ENCODE data around the gene RBKS. TPM values are rescaled to one million over a fixed set of nuclear protein-coding genes. Genes with fewer than 3 reads are reported as not detected.

Gene RBKS
- total RNA-seq, 1 experiment from 2014 or later, result 3.3 TPM

DNA sequence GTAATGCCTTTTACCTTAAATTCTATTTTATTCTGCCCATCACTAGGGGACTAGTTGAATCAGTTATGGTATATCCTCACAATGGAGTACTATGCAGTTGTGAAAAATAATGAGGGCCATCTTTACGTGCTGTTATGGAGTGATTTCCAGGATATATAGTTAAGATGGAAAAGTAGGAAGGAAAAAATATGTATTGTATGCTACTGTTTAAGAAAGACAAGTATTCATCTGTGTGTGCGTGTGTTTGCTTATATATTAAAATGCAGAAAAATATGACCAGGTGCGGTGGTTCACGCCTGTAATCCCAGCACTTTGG lies 151.2 kb downstream of the RBKS start:
- Mint-ChIP-seq H3K36me3 (ENCODE audit: insufficient read depth, unreplicated experiment) (no peaks in the 10 kb centered on the region), H3K27ac (ENCODE audit: unreplicated experiment) (peak overlapping the region; percentile 53), H3K4me1 (ENCODE audit: low read depth, unreplicated experiment) (peaks cover 32% of the 10 kb centered on the region), H3K9me3 (ENCODE audit: low read depth, unreplicated experiment) (no peaks in the 10 kb centered on the region), H3K4me3 (ENCODE audit: low read depth, unreplicated experiment) (no peak overlapping the region), H3K27me3 (ENCODE audit: unreplicated experiment) (no peaks in the 10 kb centered on the region)
- CTCF ChIA-PET, result interaction anchor here (1.0 kb wide), 1 partner anchor 14 kb away, joined by 4 read pairs; no protein-coding TSS in a partner anchor
- DNase-seq, result no peak
- intact Hi-C loops (cut with micrococcal nuclease; ENCODE audit: unreplicated experiment), result no loop called here
- BruUV-seq (replicated peaks), result no TSS peak
- TF ChIP-seq, protein P1, sequence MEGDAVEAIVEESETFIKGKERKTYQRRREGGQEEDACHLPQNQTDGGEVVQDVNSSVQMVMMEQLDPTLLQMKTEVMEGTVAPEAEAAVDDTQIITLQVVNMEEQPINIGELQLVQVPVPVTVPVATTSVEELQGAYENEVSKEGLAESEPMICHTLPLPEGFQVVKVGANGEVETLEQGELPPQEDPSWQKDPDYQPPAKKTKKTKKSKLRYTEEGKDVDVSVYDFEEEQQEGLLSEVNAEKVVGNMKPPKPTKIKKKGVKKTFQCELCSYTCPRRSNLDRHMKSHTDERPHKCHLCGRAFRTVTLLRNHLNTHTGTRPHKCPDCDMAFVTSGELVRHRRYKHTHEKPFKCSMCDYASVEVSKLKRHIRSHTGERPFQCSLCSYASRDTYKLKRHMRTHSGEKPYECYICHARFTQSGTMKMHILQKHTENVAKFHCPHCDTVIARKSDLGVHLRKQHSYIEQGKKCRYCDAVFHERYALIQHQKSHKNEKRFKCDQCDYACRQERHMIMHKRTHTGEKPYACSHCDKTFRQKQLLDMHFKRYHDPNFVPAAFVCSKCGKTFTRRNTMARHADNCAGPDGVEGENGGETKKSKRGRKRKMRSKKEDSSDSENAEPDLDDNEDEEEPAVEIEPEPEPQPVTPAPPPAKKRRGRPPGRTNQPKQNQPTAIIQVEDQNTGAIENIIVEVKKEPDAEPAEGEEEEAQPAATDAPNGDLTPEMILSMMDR (IDR thresholded peaks at IDR 0.05; ENCODE audit: unreplicated experiment), result no peak

DNA sequence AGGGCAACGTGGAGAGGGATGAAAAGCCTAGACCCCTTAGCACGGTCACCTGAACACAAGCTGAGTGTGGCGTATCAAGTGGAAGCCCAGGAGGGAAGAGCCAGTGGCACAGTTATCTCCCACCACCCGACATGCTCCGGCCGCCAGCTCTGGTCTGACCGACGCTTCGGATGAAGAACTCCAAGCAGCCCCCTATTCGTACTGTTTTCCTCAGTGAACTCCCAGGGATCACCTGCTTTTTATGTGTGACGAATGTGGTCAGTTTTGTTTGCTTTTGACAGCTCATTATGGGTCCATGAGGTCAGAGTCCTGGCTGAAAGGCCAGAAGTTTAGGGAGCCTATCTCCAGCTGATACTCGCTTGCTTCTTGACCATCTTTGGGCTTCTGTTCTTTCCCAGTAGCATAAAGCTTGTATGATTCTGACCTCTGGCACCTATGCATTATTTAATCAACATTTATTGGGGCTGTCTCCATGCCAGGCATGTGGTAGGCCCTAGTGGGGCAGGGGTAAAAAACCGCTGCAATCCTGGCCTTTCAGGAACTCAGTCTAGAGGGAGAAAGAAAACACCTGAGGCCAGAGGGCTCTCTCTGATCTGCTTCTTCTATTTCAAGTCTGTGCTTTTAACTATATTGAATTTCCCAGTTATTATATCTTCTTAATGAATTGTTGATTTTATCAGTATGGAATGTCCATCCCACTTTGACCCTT lies 151.7 kb downstream of the RBKS start:
- Mint-ChIP-seq H3K36me3 (ENCODE audit: insufficient read depth, unreplicated experiment) (no peaks in the 10 kb centered on the region), H3K9me3 (ENCODE audit: low read depth, unreplicated experiment) (no peaks in the 10 kb centered on the region), H3K4me1 (ENCODE audit: low read depth, unreplicated experiment) (peaks cover 32% of the 10 kb centered on the region), H3K27me3 (ENCODE audit: unreplicated experiment) (no peaks in the 10 kb centered on the region), H3K4me3 (ENCODE audit: low read depth, unreplicated experiment) (no peak overlapping the region), H3K27ac (ENCODE audit: unreplicated experiment) (peak overlapping the region; percentile 53)
- CTCF ChIA-PET, result interaction anchor here (1.0 kb wide), 1 partner anchor 14 kb away, joined by 4 read pairs; no protein-coding TSS in a partner anchor
- no TSS peak for BruUV-seq (replicated peaks)
- TF ChIP-seq, protein P1 (IDR thresholded peaks at IDR 0.05; ENCODE audit: unreplicated experiment), result no peak
- no peak for DNase-seq
- intact Hi-C loops (cut with micrococcal nuclease; ENCODE audit: unreplicated experiment), result no loop called here

DNA sequence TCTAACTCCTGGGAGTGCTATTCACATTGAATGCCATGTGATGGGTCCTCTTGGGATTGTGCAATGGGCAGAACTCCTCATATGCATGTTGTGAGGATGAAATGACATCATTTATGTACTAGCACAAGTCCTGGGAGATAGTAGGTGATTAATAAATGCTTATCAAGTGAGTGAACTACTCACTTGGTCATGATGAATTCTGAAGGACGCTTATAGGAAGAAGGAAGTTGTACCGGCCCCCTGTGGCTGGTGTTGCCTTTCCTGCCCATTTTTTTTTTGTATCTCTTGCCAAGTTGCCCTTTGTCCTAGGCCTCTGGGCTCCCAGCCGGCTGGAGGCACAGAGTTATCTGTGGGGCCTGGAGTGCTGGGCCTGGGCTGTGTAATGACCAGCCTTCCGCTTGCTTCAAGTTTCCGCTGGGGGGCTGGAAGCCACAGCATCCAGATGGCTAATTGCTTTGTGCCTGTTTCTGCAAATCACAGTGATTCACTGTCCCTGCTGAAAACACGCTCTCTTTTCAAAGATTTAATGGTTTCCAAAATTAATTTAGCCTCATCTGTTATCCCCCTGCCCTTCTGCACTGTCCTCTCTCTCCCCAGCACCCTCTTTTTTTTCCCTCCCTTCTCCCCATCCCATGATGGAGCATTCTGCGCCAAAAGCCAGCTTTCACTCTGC lies 152.4 kb downstream of the RBKS start:
- Mint-ChIP-seq H3K27ac (ENCODE audit: unreplicated experiment) (peak overlapping the region; percentile 53), H3K4me3 (ENCODE audit: low read depth, unreplicated experiment) (no peak overlapping the region), H3K9me3 (ENCODE audit: low read depth, unreplicated experiment) (no peaks in the 10 kb centered on the region), H3K36me3 (ENCODE audit: insufficient read depth, unreplicated experiment) (no peaks in the 10 kb centered on the region), H3K4me1 (ENCODE audit: low read depth, unreplicated experiment) (peaks cover 32% of the 10 kb centered on the region), H3K27me3 (ENCODE audit: unreplicated experiment) (no peaks in the 10 kb centered on the region)
- CTCF ChIA-PET, result interaction anchor here (1.0 kb wide), 1 partner anchor 15 kb away, joined by 4 read pairs; no protein-coding TSS in a partner anchor
- intact Hi-C loops (cut with micrococcal nuclease; ENCODE audit: unreplicated experiment), result no loop called here
- no peak for DNase-seq
- BruUV-seq (replicated peaks), result no TSS peak
- TF ChIP-seq, protein P1 (IDR thresholded peaks at IDR 0.05; ENCODE audit: unreplicated experiment), result no peak

DNA sequence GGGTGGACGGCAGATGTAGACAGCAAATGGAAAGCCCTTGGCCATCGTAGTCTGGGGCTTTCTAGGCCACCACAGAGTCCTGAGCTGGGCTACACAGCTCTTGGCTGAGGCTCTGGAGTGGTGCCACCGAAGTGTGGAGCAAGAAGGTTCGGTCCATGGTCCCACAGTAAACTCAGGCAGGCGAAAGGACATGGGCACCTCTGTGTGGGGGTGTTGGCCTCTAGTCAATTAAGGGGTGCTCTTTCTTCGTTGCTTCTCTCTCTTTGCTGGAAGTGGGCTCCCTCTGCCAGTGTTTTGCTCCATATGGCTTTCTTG lies 153.3 kb downstream of the RBKS start:
- H3K36me3 Mint-ChIP-seq (ENCODE audit: insufficient read depth, unreplicated experiment), result no peaks in the 10 kb centered on the region
- no TSS peak for BruUV-seq (replicated peaks)
- H3K27me3 Mint-ChIP-seq (ENCODE audit: unreplicated experiment), result no peaks in the 10 kb centered on the region
- no peaks in the 10 kb centered on the region for H3K9me3 Mint-ChIP-seq (ENCODE audit: low read depth, unreplicated experiment)
- no peak overlapping the region for H3K4me3 Mint-ChIP-seq (ENCODE audit: low read depth, unreplicated experiment)
- DNase-seq, result no peak
- peaks cover 32% of the 10 kb centered on the region for H3K4me1 Mint-ChIP-seq (ENCODE audit: low read depth, unreplicated experiment)
- TF ChIP-seq, protein P1 (IDR thresholded peaks at IDR 0.05; ENCODE audit: unreplicated experiment), result no peak
- CTCF ChIA-PET, result interaction anchor here (0.7 to 1.1 kb wide), 3 partner anchors 15 to 31 kb away, joined by 3 read pairs; no protein-coding TSS in a partner anchor
- no peak overlapping the region for H3K27ac Mint-ChIP-seq (ENCODE audit: unreplicated experiment)
- intact Hi-C loops (cut with micrococcal nuclease; ENCODE audit: unreplicated experiment), result no loop called here
